GM12892 (cell line): Measurements from ENCODE around the gene PRR35.

Experiments used
- POLR2A ChIP-seq: IDR thresholded peaks from 2 replicates; pipeline ENCODE4 v1.6.1; 2011; ENCODE audit warnings: low read depth, low read length, control low read depth
- POLR2AphosphoS5 ChIP-seq: IDR thresholded peaks from 2 replicates; pipeline ENCODE4 v1.6.1; 2011; ENCODE audit warnings: low read depth, low read length, control low read depth

GRCh38 chr16:536746-537145 is 23.4 kb upstream of the PRR35 start:
- TF ChIP-seq POLR2A: no peak
- no peak for TF ChIP-seq POLR2AphosphoS5
